Fibroblast of lung (primary cell): ENCODE measurements around the gene FEZF2.

Experiments used
- EZH2 ChIP-seq: IDR thresholded peaks from 2 replicates; pipeline ENCODE4 v1.5.1; 2012; ENCODE audit warnings: low read length, control low read depth, mild to moderate bottlenecking; ENCODE audit errors: missing control alignments
- TF ChIP-seq, protein P1 (sequence below), 2 donors: IDR thresholded peaks in 1 of 2; conservative IDR thresholded peaks in 1 of 2; 1 replicate in 1 of 2; 2 replicates in 1 of 2; pipeline ENCODE4 v1.5.1; 2011 to 2012; ENCODE audit warnings: low read length in 2 of 2, control low read depth in 1 of 2, inconsistent platforms in 1 of 2, low read depth in 1 of 2, mild to moderate bottlenecking in 1 of 2

DNA sequence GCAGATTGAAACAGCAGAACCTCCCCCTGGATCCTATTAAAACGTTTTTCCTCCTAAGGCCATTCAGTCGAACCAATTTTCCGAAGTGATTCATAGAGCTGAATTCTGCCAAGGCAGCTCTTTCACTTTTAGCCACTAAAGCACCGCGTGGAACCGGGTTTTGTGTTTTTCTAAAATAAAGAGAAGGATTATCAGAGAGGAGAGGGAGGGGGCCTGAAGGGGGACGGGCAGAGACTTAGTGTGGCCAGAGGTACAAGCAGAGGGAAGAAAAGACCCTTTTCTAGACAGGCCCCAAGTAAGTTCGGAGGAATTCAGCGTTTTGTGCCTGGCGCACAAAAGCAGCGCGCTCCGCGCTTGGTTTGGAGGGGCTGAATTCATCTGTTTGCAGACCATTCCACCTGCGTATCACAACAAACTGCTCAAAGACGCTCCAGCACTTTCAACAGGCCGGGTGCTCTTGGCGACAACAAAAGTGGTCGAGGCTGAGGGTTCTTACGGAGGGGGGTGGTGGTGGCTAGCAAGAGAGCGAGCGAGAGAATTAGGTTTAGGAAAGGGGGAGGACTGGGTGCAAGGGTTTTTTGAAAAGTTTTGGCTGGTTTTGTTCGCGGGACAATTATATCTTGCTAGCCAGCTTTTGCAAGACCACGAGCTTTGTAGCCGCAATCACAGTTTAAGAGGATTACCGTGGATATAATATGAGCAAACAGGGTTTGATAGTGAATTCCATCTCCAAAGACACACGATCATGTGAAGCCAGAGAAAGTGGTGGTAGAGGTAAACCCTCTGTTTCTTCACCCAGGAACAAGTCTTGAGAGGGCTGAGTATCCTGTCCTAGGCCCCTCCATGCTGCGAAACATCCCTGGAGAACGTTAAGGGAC is 1.2 kb upstream of the FEZF2 start:
- TF ChIP-seq, protein P1, sequence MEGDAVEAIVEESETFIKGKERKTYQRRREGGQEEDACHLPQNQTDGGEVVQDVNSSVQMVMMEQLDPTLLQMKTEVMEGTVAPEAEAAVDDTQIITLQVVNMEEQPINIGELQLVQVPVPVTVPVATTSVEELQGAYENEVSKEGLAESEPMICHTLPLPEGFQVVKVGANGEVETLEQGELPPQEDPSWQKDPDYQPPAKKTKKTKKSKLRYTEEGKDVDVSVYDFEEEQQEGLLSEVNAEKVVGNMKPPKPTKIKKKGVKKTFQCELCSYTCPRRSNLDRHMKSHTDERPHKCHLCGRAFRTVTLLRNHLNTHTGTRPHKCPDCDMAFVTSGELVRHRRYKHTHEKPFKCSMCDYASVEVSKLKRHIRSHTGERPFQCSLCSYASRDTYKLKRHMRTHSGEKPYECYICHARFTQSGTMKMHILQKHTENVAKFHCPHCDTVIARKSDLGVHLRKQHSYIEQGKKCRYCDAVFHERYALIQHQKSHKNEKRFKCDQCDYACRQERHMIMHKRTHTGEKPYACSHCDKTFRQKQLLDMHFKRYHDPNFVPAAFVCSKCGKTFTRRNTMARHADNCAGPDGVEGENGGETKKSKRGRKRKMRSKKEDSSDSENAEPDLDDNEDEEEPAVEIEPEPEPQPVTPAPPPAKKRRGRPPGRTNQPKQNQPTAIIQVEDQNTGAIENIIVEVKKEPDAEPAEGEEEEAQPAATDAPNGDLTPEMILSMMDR (conservative IDR thresholded peaks at IDR 0.05 in 1 of 2, IDR thresholded peaks at IDR 0.05 in 1 of 2; ENCODE audit: low read depth in 1 of 2, low read length in 2 of 2), result no peak
- no peak for TF ChIP-seq EZH2
